Measurements from ENCODE around the gene FHIT.

DNA sequence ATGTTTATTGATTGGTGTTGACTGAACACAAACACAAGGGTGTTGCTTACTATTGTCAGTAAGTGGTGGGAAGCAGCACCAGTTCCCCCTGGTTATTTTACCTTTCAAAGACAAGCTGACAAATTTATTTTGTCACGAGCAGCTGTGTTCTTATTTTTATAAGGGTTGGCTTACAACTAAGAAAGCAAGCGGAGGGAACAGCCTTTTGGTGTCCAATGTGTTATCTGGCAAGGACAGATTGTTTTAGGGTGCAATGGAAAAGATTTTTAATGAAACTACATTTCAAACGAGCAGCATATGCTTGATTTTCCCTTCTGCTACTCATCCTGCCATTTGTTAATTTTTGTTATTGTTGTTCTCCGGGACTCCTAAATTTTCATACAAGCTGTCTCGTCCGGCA, 1280.9 kb downstream of the FHIT start:
- TF ChIP-seq, protein P1, sequence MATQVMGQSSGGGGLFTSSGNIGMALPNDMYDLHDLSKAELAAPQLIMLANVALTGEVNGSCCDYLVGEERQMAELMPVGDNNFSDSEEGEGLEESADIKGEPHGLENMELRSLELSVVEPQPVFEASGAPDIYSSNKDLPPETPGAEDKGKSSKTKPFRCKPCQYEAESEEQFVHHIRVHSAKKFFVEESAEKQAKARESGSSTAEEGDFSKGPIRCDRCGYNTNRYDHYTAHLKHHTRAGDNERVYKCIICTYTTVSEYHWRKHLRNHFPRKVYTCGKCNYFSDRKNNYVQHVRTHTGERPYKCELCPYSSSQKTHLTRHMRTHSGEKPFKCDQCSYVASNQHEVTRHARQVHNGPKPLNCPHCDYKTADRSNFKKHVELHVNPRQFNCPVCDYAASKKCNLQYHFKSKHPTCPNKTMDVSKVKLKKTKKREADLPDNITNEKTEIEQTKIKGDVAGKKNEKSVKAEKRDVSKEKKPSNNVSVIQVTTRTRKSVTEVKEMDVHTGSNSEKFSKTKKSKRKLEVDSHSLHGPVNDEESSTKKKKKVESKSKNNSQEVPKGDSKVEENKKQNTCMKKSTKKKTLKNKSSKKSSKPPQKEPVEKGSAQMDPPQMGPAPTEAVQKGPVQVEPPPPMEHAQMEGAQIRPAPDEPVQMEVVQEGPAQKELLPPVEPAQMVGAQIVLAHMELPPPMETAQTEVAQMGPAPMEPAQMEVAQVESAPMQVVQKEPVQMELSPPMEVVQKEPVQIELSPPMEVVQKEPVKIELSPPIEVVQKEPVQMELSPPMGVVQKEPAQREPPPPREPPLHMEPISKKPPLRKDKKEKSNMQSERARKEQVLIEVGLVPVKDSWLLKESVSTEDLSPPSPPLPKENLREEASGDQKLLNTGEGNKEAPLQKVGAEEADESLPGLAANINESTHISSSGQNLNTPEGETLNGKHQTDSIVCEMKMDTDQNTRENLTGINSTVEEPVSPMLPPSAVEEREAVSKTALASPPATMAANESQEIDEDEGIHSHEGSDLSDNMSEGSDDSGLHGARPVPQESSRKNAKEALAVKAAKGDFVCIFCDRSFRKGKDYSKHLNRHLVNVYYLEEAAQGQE (IDR thresholded peaks at IDR 0.05; ENCODE audit: insufficient read depth in 1 of 2, low read depth in 2 of 2, low read length in 2 of 2) = no peak
- TF ChIP-seq POLR2AphosphoS5 (IDR thresholded peaks at IDR 0.05; ENCODE audit: low read depth, low read length) (no peak), SIN3A (IDR thresholded peaks at IDR 0.05; ENCODE audit: borderline replicate concordance, insufficient read depth, low read length) (no peak), TAF1 (IDR thresholded peaks at IDR 0.05; ENCODE audit: borderline replicate concordance, insufficient read depth, low read length) (no peak), FOXP2 (optimal IDR thresholded peaks at IDR 0.05; ENCODE audit: borderline replicate concordance, extremely low read depth, extremely low read length, insufficient read depth) (no peak)
